Measurements from ENCODE around the gene SSX3.
"Not testable (repeated sequence)": the region's sequence is repeated elsewhere in the genome, so short reads cannot be mapped to it uniquely, and the experiment has no call there.

SSX3 gene, protein sequence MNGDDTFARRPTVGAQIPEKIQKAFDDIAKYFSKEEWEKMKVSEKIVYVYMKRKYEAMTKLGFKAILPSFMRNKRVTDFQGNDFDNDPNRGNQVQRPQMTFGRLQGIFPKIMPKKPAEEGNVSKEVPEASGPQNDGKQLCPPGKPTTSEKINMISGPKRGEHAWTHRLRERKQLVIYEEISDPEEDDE

DNA sequence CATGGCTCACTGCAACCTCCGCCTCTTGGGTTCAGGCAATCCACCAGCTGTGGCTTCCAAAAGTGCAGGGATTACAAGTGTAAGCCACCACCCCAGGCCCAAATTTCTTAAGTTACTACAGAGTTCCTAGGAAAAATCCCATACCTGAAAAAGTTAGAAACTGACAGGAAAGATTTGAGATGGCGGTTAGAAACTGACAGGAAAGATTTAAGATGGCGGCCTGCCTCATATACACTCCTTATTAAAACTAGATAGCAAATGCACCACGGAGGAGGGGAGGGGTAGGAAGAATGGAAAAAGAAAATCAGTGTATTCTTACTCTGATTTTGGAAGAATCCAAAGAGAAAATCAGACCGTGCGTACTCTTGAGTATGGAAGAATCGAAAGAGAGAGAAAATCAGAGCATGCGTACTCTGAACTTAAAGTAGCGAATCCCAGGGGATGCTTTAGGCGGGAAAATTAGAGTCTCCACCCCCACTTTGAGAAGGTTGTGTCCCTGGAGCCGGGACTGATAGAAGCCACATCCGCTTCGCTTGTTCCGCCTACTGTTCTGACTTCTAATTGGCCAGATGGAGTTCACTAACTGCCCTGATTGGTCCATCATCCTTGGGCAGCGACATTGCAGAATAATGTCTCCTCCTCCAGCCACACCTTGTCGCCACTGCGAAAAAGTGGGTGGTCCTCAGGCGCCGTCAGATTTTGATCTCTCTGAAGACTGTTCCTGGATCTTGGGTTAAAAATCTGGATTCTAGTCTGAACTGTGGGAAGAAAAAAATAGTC lies at the start of gene SSX3:
Gene SSX3, minus strand, starts transcription at position 389 of the 780 bp plus-strand sequence. CDS start 1,454 bp downstream, outside the sequence.
- not testable (repeated sequence) for H3K4me3 ChIP-seq (ENCODE audit: low read length)

DNA sequence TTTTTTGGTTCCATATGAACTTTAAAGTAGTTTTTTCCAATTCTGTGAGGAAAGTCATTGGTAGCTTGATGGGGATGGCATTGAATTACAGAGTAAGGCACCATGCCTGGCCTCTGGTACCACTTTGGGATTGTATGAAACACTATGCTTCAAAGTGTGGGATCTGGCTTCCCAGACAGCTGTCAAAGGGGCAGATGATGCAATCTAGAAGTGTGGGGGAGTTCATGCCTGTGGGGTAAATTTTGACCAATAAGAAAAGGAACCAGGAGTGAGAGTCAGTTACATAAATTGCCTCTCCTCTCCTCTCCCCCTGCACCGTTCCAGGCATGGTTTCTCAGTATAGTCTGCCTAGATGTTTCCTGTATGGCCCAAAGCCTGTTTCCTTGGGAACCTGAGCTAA lies 41.3 kb upstream of the SSX3 start:
- H3K4me3 ChIP-seq (ENCODE audit: low read length) = not testable (repeated sequence)

DNA sequence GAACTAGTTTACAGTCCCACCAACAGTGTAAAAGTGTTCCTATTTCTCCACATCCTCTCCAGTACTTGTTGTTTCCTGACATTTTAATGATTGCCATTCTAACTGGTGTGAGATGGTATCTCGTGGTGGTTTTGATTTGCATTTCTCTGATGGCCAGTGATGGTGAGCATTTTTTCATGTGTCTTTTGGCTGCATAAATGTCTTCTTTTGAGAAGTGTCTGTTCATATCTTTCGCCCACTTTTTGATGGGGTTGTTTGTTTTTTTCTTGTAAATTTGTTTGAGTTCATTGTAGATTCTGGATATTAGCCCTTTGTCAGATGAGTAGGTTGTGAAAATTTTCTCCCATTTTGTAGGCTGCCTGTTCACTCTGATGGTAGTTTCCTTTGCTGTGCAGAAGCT lies 40.4 kb upstream of the SSX3 start:
- H3K4me3 ChIP-seq (ENCODE audit: low read length) = not testable (repeated sequence)

DNA sequence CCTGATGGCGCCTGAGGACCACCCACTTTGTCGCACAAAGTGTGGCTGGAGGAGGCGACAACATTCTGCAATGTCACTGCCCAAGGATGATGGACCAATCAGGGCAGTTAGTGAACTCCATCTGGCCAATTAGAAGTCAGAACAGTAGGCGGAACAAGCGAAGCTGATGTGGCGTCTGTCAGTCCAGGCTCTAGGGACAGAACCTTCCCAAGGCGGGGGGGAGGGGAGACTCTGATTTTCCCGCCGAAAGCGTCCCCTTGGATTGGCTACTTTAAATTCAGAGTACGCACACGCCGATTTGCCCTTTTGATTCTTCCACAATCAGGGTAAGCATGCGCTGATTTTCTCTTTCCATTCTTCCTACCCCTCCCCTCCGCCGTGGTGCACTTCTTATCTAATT lies 26.7 kb upstream of the SSX3 start, which contains the start of gene SSX4:
Gene SSX4, plus strand, starts transcription at position 301 of the 400 bp plus-strand sequence. CDS start 515 bp downstream, outside the sequence.
- not testable (repeated sequence) for H3K4me3 ChIP-seq (ENCODE audit: low read length)

DNA sequence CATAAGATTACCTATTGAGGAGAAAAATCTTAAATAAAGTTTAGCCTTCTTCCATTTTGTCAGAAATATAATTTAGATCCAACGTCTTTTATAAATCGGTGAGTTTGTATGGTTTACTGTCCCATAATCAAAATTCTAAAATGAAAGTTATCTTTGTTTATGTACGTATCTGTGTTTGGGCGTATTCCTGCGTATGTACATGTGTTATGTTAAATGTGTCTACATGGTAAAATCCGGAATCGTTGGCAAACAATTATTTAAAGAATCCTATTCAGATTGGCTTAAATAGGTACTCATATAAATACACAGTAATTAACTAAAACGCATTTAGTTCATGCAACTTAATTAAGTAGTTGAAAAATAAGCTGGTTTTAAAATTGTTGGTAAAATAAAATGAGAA lies 13.9 kb upstream of the SSX3 start:
- not testable (repeated sequence) for H3K4me3 ChIP-seq (ENCODE audit: low read length)

DNA sequence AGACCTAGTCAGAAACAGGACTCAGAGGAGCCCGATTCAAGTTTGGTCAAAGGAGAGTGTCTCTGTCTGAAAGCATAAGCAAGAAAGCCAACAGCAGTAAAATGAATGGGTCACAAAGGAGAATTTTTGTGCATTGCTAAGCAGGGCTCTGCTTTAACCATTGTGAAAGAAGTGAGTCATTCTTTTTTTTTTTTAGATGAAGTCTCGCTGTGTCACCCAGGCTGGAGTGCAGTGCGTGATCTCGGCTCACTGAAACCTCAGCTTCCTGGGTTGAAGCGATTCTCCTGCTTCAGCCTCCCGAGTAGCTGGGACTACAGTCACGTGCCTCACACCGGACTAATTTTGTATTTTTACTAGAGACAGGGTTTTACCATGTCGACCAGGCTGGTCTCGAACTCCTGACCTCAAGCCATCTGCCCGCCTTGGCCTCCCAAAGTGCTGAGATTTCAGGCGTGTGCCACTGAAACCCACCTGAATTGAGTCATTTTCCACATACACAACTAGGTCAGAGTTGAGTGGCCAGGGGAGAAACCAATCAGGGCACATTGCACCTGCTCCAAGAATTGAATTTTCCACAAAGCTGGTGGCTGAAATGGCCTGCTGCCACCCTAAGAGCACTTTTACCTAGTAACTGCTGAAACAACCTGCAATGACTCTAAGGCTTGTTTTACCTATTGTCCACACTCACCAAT lies 11.4 kb upstream of the SSX3 start:
- not testable (repeated sequence) for H3K4me3 ChIP-seq (ENCODE audit: low read length)

DNA sequence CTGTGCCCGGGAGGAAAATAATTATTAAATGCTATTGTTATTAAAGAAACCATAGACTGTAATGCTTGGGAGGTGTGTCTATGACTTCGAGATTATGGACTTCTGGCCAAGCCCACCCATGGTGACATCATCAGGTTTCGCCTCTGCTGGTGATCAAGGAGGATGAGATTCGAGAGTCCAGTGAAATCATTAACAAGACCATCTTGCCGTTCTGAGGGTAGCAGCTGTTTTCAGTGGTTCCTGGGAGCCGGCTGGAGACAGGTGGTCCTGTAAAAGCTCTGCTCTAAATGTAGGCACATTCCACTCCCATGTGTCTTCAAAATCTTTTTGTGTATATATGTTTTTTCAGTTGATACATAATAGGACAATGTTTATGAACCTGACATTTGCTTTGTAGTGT lies 2.8 kb upstream of the SSX3 start:
- H3K4me3 ChIP-seq (ENCODE audit: low read length) = not testable (repeated sequence)

DNA sequence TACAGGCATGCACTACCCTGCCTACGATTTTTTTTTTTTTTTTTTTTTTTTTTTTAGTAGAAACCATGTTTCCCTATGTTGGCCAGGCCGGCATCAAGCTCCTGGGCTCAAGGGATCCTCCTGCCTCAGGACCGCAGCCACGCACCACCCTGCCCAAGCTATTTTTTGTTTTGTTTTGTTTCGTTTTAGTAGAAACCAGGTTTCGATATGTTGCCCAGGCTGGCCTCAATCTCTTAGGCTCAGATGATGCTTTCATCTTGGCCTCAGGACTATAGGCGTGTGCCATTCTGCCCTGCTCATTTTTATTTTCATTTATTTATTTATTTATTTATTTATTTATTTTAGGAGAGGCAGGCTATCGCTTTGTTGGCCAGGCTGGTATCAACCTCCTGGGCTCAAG lies 1.2 kb upstream of the SSX3 start:
- TF ChIP-seq ZNF274 (IDR thresholded peaks at IDR 0.05; ENCODE audit: low read depth, low read length) = no peak
- no peak overlapping the region for H3K4me3 ChIP-seq (ENCODE audit: low read length)

DNA sequence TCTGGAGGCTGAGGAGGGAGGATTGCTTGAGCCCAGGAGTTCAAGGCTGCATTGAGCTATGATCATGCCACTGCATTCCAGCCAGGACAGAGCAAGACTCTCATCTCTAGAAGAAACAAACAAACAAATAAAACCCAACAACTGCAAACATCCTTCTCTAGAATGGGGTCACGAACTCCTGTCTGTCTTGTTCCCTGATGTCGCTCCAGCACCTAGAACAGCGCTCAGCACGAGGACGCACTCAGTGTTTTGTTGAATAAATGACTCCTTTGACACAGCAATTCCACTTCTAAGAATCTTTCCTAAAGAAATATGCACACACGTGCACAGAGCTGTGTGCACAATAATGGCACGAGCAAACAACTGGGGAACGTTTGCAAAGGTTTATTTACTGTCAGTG lies 10.4 kb downstream of the SSX3 start:
- not testable (repeated sequence) for H3K4me3 ChIP-seq (ENCODE audit: low read length)

DNA sequence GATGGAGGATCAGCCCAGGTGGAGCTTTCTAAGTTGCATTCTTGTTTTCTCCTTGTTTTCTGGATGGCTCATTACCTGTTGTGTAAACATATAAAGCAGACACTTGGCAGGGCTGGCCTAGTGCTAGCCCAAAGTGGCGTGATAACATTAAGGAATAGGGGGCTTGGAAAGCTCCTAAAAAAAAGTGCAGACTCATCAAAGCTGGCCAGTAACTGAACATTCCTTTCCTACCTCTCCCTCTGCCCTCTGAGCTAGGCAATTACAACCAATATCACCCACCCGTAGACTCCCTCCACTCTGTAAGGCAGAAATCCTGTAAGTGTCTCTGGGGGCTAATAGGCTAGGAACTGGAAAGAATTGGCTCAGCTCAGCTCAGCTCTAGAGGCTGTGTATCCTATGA lies 42.5 kb downstream of the SSX3 start:
- H3K4me3 ChIP-seq (ENCODE audit: low read length) = not testable (repeated sequence)

DNA sequence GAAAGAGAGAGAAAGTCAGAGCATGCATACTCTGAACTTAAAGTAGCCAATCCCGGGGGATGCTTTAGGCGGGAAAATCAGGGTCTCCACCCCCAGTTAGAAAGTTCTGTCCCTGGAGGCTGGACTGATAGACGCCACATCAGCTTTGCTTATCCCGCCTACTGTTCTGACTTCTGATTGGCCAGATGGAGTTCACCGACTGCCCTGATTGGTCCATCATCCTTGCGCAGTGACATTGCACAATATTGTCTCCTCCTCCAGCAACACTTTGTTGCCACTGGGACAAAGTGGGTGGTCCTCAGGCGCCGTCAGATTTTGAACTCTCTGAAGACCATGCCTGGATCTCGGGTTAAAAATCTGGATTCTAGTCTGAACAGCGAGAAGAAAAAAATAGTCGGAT lies 50.3 kb downstream of the SSX3 start:
- no peak for TF ChIP-seq ZNF274 (IDR thresholded peaks at IDR 0.05; ENCODE audit: low read depth, low read length)
- no peak overlapping the region for H3K4me3 ChIP-seq (ENCODE audit: low read length)
